22Rv1 (cell line): ENCODE data around the gene TWNK.
A peak's percentile ranks its signal among the peaks of the same experiment; 100 is the strongest.

Source experiments
- H3K27ac ChIP-seq: fragments of 450-650 bp; 2 replicates; pipeline ENCODE4 v1.5.1; 2017
- ZFX ChIP-seq: fragments of 450-650 bp; IDR thresholded peaks from 2 replicates; pipeline ENCODE4 v1.6.1; 2017; ENCODE audit warnings: antibody characterized with exemption, borderline replicate concordance
- TF ChIP-seq, protein P1 (sequence below): fragments of 450-650 bp; IDR thresholded peaks from 2 replicates; pipeline ENCODE4 v1.5.1; 2017; ENCODE audit warnings: mild to moderate bottlenecking

Gene TWNK

DNA sequence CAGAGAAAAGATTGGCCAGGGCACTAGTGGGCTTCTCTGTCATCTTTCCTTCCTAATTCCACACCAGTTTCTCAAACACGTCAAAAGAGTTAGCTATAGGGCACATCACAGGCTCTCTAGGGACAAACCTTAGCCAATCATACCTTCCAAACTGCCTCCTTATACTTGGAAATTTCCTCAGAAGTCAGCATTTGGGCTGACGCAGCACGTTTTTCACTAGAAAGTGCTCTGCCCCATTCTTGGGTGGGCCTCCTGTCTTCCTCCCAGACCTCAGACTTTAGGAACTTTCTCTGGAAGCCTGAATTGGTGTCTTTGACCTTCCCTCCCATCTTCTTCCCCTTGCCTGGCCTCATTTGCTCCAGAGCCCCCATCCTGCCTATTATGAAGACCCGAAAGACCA lies 54.8 kb downstream of the TWNK start:
- TF ChIP-seq, protein P1, sequence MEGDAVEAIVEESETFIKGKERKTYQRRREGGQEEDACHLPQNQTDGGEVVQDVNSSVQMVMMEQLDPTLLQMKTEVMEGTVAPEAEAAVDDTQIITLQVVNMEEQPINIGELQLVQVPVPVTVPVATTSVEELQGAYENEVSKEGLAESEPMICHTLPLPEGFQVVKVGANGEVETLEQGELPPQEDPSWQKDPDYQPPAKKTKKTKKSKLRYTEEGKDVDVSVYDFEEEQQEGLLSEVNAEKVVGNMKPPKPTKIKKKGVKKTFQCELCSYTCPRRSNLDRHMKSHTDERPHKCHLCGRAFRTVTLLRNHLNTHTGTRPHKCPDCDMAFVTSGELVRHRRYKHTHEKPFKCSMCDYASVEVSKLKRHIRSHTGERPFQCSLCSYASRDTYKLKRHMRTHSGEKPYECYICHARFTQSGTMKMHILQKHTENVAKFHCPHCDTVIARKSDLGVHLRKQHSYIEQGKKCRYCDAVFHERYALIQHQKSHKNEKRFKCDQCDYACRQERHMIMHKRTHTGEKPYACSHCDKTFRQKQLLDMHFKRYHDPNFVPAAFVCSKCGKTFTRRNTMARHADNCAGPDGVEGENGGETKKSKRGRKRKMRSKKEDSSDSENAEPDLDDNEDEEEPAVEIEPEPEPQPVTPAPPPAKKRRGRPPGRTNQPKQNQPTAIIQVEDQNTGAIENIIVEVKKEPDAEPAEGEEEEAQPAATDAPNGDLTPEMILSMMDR, result no peak
- H3K27ac ChIP-seq, result peak overlapping the region; percentile 99

DNA sequence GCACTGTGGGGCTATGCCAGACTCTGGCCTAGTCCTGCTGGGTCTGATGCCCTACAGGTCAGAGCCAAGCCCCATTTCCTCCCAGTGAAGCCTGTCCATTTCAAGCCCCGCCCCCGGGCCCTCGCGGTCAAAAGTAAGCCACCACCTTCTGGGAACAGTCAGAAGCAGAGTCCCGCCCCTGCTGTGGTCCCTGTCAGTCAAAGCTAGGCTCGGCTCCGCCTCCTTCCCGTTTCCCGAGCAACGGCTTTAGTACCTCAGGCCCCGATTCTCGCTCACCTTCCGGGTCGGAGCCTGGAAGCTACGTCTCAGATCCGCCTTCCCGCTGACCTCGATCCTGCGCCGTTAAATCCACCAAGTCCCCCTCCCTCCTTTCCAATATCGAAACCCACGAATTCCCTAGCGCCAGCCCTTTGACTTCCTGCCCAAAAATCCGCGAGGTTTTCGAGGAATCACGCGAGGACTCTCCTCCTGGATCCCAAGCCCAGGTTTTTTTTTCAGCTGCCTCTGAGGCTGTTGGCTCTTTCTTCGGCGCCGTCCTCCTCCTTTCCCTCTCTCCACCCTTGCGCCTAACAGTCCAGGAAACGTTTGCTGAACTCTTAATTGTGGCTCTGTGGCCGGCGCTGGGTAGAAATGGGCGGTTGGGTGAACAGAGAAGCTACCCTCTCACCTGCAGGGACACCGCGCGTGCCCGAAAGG lies 55.5 kb downstream of the TWNK start:
- H3K27ac ChIP-seq, result peak overlapping the region; percentile 99
- TF ChIP-seq, protein P1, result no peak
- no peak for TF ChIP-seq ZFX

DNA sequence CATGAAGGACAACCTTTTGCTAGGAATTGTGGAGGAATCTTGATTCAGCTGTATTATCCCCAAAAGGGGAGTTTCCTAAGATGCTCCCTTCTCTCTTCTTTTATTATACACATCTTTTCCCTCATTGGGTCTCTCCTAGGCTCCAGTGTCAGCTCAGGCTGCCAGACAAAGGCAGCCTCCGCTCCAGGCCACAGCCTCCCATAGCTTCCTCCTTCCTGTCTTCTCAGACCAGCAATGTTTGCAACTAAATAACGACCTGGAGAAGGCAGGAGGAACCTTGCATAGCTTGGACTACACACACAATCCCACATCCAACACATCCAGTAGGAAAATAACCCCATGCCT lies 56.0 kb downstream of the TWNK start:
- H3K27ac ChIP-seq, result peak overlapping the region; percentile 99
- TF ChIP-seq, protein P1, result no peak
- TF ChIP-seq ZFX, result no peak
